ENCODE results near the gene TMEM114.

The TMEM114 gene

GRCh38 chr16:8625491-8626087 is 35.3 kb upstream of the TMEM114 start:
- no peak for TF ChIP-seq CTCF (IDR thresholded peaks at IDR 0.05; ENCODE audit: insufficient read depth, low read length, poor library complexity, severe bottlenecking)
- no peak for DNase-seq (ENCODE audit: extremely low read depth, insufficient read length)
- peaks cover 26% of the 10 kb centered on the region for H3K36me3 ChIP-seq (ENCODE audit: control insufficient read depth, insufficient read depth, low read length)

GRCh38 chr16:8623634-8624033 is 33.3 kb upstream of the TMEM114 start:
- Histone ChIP-seq H3K36me3 (ENCODE audit: control insufficient read depth, insufficient read depth, low read length) (peaks cover 14% of the 10 kb centered on the region), H3K27me3 (replicated peaks; ENCODE audit: control insufficient read depth, insufficient read depth, low read length) (no peaks in the 10 kb centered on the region; the same call in 1 of the 2 replicates), H3K4me3 (replicated peaks; ENCODE audit: low read depth, low read length) (no peak overlapping the region)
- TF ChIP-seq CTCF (IDR thresholded peaks at IDR 0.05; ENCODE audit: insufficient read depth, low read length, poor library complexity, severe bottlenecking), result no peak
- DNase-seq (ENCODE audit: extremely low read depth, insufficient read length), result no peak

More at GRCh38 chr16:8625491-8626087, 35.3 kb upstream of the TMEM114 start:
- H3K27me3 ChIP-seq (replicated peaks; ENCODE audit: control insufficient read depth, insufficient read depth, low read length), result no peaks in the 10 kb centered on the region
- no peak overlapping the region for H3K4me3 ChIP-seq (replicated peaks; ENCODE audit: low read depth, low read length)

GRCh38 chr16:8622315-8622656 is 32.0 kb upstream of the TMEM114 start:
- no peak for TF ChIP-seq CTCF (IDR thresholded peaks at IDR 0.05; ENCODE audit: insufficient read depth, low read length, poor library complexity, severe bottlenecking)
- H3K27me3 ChIP-seq (replicated peaks; ENCODE audit: control insufficient read depth, insufficient read depth, low read length), result no peaks in the 10 kb centered on the region; the same call in 1 of the 2 replicates
- peak overlapping the region; percentile 97 for H3K4me3 ChIP-seq (replicated peaks; ENCODE audit: low read depth, low read length)
- no peak for DNase-seq (ENCODE audit: extremely low read depth, insufficient read length)
- H3K36me3 ChIP-seq (ENCODE audit: control insufficient read depth, insufficient read depth, low read length), result peaks cover 8% of the 10 kb centered on the region

GRCh38 chr16:8621572-8622314 is 31.4 kb upstream of the TMEM114 start, which contains the start of gene METTL22:
Gene METTL22, plus strand, starts transcription at chr16:8621698. Its CDS starts 3,968 bp downstream, at chr16:8625666.
- Histone ChIP-seq H3K4me3 (replicated peaks; ENCODE audit: low read depth, low read length) (peak within 1 kb of the TSS; percentile 97), H3K36me3 (ENCODE audit: control insufficient read depth, insufficient read depth, low read length) (peaks cover 3% of the 10 kb centered on the region), H3K27me3 (replicated peaks; ENCODE audit: control insufficient read depth, insufficient read depth, low read length) (no peaks in the 10 kb centered on the region; the same call in 1 of the 2 replicates)
- TF ChIP-seq CTCF (IDR thresholded peaks at IDR 0.05; ENCODE audit: insufficient read depth, low read length, poor library complexity, severe bottlenecking), result no peak
- peak; percentile 94 for DNase-seq (ENCODE audit: extremely low read depth, insufficient read length)

- TF ChIP-seq CTCF (IDR thresholded peaks at IDR 0.05; ENCODE audit: insufficient read depth, low read length, poor library complexity, severe bottlenecking), result no peak
- peaks cover 3% of the 10 kb centered on the region for H3K36me3 ChIP-seq (ENCODE audit: control insufficient read depth, insufficient read depth, low read length)
- DNase-seq (ENCODE audit: extremely low read depth, insufficient read length), result no peak
- no peaks in the 10 kb centered on the region; the same call in 1 of the 2 replicates for H3K27me3 ChIP-seq (replicated peaks; ENCODE audit: control insufficient read depth, insufficient read depth, low read length)
- peak overlapping the region; percentile 97 for H3K4me3 ChIP-seq (replicated peaks; ENCODE audit: low read depth, low read length)
Observed at GRCh38 chr16:8621222-8621571, 30.9 kb upstream of the TMEM114 start.

Data from GM06990 (cell line).